CD4-positive, alpha-beta memory T cell (primary cell): Measurements from ENCODE around the gene SMURF1. TPM values are rescaled to one million over a fixed set of nuclear protein-coding genes. Genes with fewer than 3 reads are reported as not detected.

Experiments
- CTCF ChIA-PET: fragments of 350-600 bp; sonication (Branson Sonifier 250); formaldehyde crosslinking; loops from one replicate; lab custom pipeline; 2021; ENCODE audit warnings: inconsistent platforms; ENCODE audit not compliant: partially characterized antibody; lab: Charles Lee
- POLR2A ChIA-PET: fragments of 350-600 bp; sonication (Branson Sonifier 250); formaldehyde crosslinking; loops from one replicate; lab custom pipeline; 2021; ENCODE audit not compliant: partially characterized antibody; lab: Charles Lee
- DNase-seq, 5 donors: peaks; one replicate each; pipeline versions ENCODE4 v3.0.0 to v3.0.0-alpha.2; 2020 to 2022; ENCODE audit warnings: mixed read lengths in 1 of 5
- H3K27ac ChIP-seq: one replicate; pipeline ENCODE4 v1.7.0; 2013; ENCODE audit warnings: low read depth, low read length
- H3K27me3 ChIP-seq: 2 replicates; pipeline ENCODE4 v1.7.0; 2013; ENCODE audit warnings: mild to moderate bottlenecking, low read length, moderate library complexity; ENCODE audit not compliant: insufficient read depth
- H3K36me3 ChIP-seq: 2 replicates; pipeline ENCODE4 v1.7.0; 2013; ENCODE audit warnings: mild to moderate bottlenecking, low read length, moderate library complexity; ENCODE audit not compliant: insufficient read depth
- H3K4me1 ChIP-seq: 2 replicates; pipeline ENCODE4 v1.7.0; 2013; ENCODE audit warnings: mild to moderate bottlenecking, low read length, moderate library complexity; ENCODE audit not compliant: insufficient read depth
- H3K4me3 ChIP-seq, 2 donors: one replicate each; pipeline ENCODE4 v1.7.0; 2013; ENCODE audit warnings: low read length in 2 of 2, mild to moderate bottlenecking in 1 of 2
- H3K9me3 ChIP-seq, 2 donors: one replicate each; pipeline ENCODE4 v1.7.0; 2013; ENCODE audit warnings: low read length in 2 of 2, control low read depth in 1 of 2; ENCODE audit not compliant: control insufficient read depth in 1 of 2
- H3K27ac Mint-ChIP-seq, 7 donors: one replicate each; pipeline ENCODE4 v1.8.0; 2020 to 2021; ENCODE audit warnings: mixed read lengths in 7 of 7, mild to moderate bottlenecking in 6 of 7, inconsistent platforms in 3 of 7, moderate library complexity in 3 of 7
- H3K27me3 Mint-ChIP-seq, 2 donors: one replicate each; pipeline ENCODE4 v1.8.0; 2020 to 2021; ENCODE audit warnings: mixed read lengths in 2 of 2
- H3K36me3 Mint-ChIP-seq, 2 donors: one replicate each; pipeline ENCODE4 v1.8.0; 2020 to 2021; ENCODE audit warnings: mixed read lengths in 2 of 2, inconsistent platforms in 1 of 2, mild to moderate bottlenecking in 1 of 2
- H3K4me1 Mint-ChIP-seq, 4 donors: one replicate each; pipeline ENCODE4 v1.8.0; 2020 to 2021; ENCODE audit warnings: mixed read lengths in 4 of 4, mild to moderate bottlenecking in 1 of 4
- H3K4me3 Mint-ChIP-seq, 8 donors: one replicate each; pipeline ENCODE4 v1.8.0; 2020 to 2021; ENCODE audit warnings: mixed read lengths in 8 of 8, mild to moderate bottlenecking in 7 of 8, moderate library complexity in 6 of 8, inconsistent platforms in 3 of 8
- H3K9me3 Mint-ChIP-seq, 8 donors: one replicate each; pipeline ENCODE4 v1.8.0; 2020 to 2021; ENCODE audit warnings: mixed read lengths in 8 of 8, mild to moderate bottlenecking in 5 of 8, inconsistent platforms in 3 of 8, moderate library complexity in 1 of 8
- intact Hi-C: fragments of 100-400 bp; cut with micrococcal nuclease; formaldehyde crosslinking; loops from one replicate; pipeline ENCODE4 v1.15.1; 2023
- polyA plus RNA-seq, 2 donors: library from polyadenylated mRNA; unstranded; fragments of 300-500 nt; fragmentation: Illumina TruSeq; gene quantifications; one replicate each; pipeline ENCODE4 v1.2.3, GENCODE V29; 2021
- total RNA-seq, 2 experiments: library from RNA; stranded (reverse); gene quantifications; one replicate each; pipeline ENCODE4 v1.2.3, GENCODE V29; 2021

Gene SMURF1
- total and polyA plus RNA-seq, 4 experiments from 2014 or later = 0.88 to 23.2 (median 12.9) TPM

DNA sequence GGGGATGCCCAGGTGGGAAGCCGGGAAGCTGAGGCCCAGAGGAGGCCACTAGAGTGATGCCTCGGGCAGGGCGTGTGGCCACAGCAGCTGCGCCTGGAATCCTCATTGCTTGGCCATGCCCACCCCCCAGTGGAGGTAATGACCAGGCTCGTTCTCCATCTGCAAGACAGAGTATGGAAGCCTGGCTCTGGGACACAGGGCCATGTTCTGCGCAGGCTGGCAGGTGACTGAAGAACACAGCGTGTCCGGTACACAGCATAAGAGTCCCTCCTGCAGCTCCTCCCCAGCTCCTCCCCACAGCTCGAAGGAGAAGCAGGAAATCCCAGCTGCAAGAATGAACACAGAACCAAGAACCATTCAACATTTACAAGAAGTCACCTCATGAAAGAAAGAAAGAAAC, 64.8 kb downstream of the SMURF1 start:
- Mint-ChIP-seq H3K4me3 (peak overlapping the region in 1 of 8 donors; percentile 45), H3K27ac (peak overlapping the region in 4 of 7 donors; percentile 19 to 48 (median 44)), H3K9me3 (no peaks in the 10 kb centered on the region), H3K36me3 (peaks cover 7 to 8% of the 10 kb centered on the region in 2 donors), H3K27me3 (no peaks in the 10 kb centered on the region), H3K4me1 (peaks cover 21 to 44% (median 30%) of the 10 kb centered on the region in 4 donors)
- H3K9me3 ChIP-seq = no peaks in the 10 kb centered on the region
- CTCF ChIA-PET = no interaction called here
- DNase-seq = no peak
- no peak overlapping the region for H3K27ac ChIP-seq
- H3K27me3 ChIP-seq = no peaks in the 10 kb centered on the region
- no peaks in the 10 kb centered on the region for H3K36me3 ChIP-seq
- intact Hi-C loops = no loop called here
- peaks cover 4% of the 10 kb centered on the region for H3K4me1 ChIP-seq
- POLR2A ChIA-PET = no interaction called here
- no peak overlapping the region for H3K4me3 ChIP-seq

DNA sequence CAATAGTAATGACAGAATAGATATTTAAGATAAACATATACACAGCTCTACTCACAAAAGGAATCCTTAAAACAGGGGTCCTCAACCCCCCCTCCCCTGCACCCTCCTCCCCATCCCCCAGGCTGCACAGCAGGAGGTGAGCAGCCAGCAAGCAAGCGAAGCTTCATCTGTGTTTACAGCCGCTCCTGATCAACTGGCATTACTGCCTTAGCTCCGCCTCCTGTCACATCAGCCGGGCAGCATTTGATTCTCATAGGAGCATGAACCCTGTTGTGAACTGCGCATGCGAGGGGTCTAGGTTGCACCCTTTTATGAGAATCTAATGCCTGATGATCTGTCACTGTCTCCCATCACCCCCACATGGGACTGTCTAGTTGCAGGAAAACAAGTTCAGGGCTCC, 65.5 kb downstream of the SMURF1 start:
- H3K4me3 Mint-ChIP-seq = no peak overlapping the region
- intact Hi-C loops = no loop called here
- no peaks in the 10 kb centered on the region for H3K9me3 ChIP-seq

DNA sequence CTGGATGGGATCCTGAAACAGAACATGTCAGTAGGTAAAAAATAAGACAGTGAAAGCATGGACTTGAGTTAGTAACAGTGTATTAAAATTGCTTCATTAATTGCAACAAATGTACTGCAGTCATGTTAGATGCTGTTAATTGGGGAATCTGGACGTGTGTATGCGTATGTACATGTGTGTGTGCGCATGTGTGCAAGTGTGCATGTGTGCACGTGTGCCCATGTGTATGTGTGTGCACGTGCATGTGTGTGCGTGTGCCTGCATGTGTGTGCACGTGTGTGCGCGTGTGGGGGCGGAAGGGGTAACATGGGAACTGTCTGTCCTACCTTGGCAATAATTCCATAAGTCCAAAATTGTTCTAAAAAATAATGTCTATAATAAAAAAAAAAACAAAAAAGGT, 67.3 kb downstream of the SMURF1 start:
- no peak overlapping the region for H3K27ac ChIP-seq
- peak overlapping the region in 1 of 8 donors; percentile 1 for H3K4me3 Mint-ChIP-seq
- peaks cover 9 to 27% (median 20%) of the 10 kb centered on the region in 4 donors for H3K4me1 Mint-ChIP-seq
- peak overlapping the region in 1 of 7 donors; percentile 79 for H3K27ac Mint-ChIP-seq
- DNase-seq = no peak
- H3K36me3 Mint-ChIP-seq = peaks cover 3 to 5% of the 10 kb centered on the region in 2 donors
- no peaks in the 10 kb centered on the region for H3K36me3 ChIP-seq
- no peaks in the 10 kb centered on the region for H3K27me3 ChIP-seq
- no peaks in the 10 kb centered on the region for H3K9me3 Mint-ChIP-seq
- H3K9me3 ChIP-seq = no peaks in the 10 kb centered on the region
- intact Hi-C loops = no loop called here
- CTCF ChIA-PET = interaction anchor here (0.7 kb wide), 1 partner anchor 1712 kb away, joined by 3 read pairs; no protein-coding TSS in a partner anchor
- H3K4me3 ChIP-seq = no peak overlapping the region
- POLR2A ChIA-PET = interaction anchor here (0.6 kb wide), 1 partner anchor 395 kb away, joined by 4 read pairs; no protein-coding TSS in a partner anchor
- peaks cover 4% of the 10 kb centered on the region for H3K4me1 ChIP-seq
- no peaks in the 10 kb centered on the region for H3K27me3 Mint-ChIP-seq

More for the DNA sequence above, 65.5 kb downstream of the SMURF1 start:
- CTCF ChIA-PET = no interaction called here
- H3K27me3 Mint-ChIP-seq = no peaks in the 10 kb centered on the region
- peaks cover 5 to 7% of the 10 kb centered on the region in 2 donors for H3K36me3 Mint-ChIP-seq
- DNase-seq = no peak
- peaks cover 16 to 38% (median 25%) of the 10 kb centered on the region in 4 donors for H3K4me1 Mint-ChIP-seq
- Histone ChIP-seq H3K27ac (no peak overlapping the region), H3K36me3 (no peaks in the 10 kb centered on the region), H3K27me3 (no peaks in the 10 kb centered on the region), H3K4me3 (no peak overlapping the region), H3K4me1 (peaks cover 4% of the 10 kb centered on the region)
- no peak overlapping the region for H3K27ac Mint-ChIP-seq
- POLR2A ChIA-PET = no interaction called here
- H3K9me3 Mint-ChIP-seq = no peaks in the 10 kb centered on the region

- ChIA-PET POLR2A (no interaction called here), CTCF (no interaction called here)
- no peak overlapping the region for H3K4me3 ChIP-seq
- H3K27me3 ChIP-seq = no peaks in the 10 kb centered on the region
- H3K27ac Mint-ChIP-seq = no peak overlapping the region
- H3K9me3 ChIP-seq = no peaks in the 10 kb centered on the region
- H3K4me1 ChIP-seq = no peaks in the 10 kb centered on the region
- H3K9me3 Mint-ChIP-seq = no peaks in the 10 kb centered on the region
- peaks cover 3 to 5% of the 10 kb centered on the region in 2 donors for H3K36me3 Mint-ChIP-seq
- H3K36me3 ChIP-seq = no peaks in the 10 kb centered on the region
- H3K27ac ChIP-seq = no peak overlapping the region
- no peaks in the 10 kb centered on the region for H3K27me3 Mint-ChIP-seq
- no peak overlapping the region for H3K4me3 Mint-ChIP-seq
- intact Hi-C loops = no loop called here
- peaks cover 10 to 27% (median 19%) of the 10 kb centered on the region in 4 donors for H3K4me1 Mint-ChIP-seq
- no peak for DNase-seq
These were observed 70.0 kb downstream of the SMURF1 start for GRCh38 chr7:99073839-99074446.

DNA sequence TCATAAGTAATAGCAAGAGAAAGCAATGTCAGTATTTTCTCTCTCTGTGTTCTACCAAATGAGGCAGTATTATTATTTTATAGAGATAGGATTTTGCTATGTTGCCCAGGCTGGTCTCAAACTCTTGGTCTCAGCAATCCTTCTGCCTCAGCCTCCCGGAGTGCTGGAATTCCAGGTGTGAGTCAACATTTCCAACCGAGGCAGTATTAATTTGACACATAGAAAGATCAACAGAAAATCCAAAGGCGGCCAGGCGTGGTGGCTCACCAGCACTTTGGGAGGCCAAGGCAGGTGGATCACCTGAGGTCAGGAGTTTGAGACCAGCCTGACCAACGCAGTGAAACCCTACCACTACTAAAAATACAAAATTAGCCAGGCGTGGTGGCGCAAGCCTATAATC, 71.8 kb downstream of the SMURF1 start:
- Histone ChIP-seq H3K4me3 (no peak overlapping the region), H3K27ac (no peak overlapping the region), H3K4me1 (no peaks in the 10 kb centered on the region), H3K27me3 (no peaks in the 10 kb centered on the region), H3K9me3 (no peaks in the 10 kb centered on the region), H3K36me3 (no peaks in the 10 kb centered on the region)
- Mint-ChIP-seq H3K9me3 (no peaks in the 10 kb centered on the region), H3K27ac (no peak overlapping the region), H3K4me1 (peaks cover 17 to 36% (median 24%) of the 10 kb centered on the region in 4 donors), H3K36me3 (peaks cover 3 to 5% of the 10 kb centered on the region in 2 donors), H3K4me3 (no peak overlapping the region), H3K27me3 (no peaks in the 10 kb centered on the region)
- DNase-seq = no peak
- CTCF ChIA-PET = no interaction called here
- intact Hi-C loops = no loop called here
- POLR2A ChIA-PET = no interaction called here

- H3K27ac ChIP-seq = no peak overlapping the region
- no peaks in the 10 kb centered on the region for H3K36me3 ChIP-seq
- ChIA-PET POLR2A (no interaction called here), CTCF (no interaction called here)
- no peaks in the 10 kb centered on the region for H3K9me3 ChIP-seq
- Mint-ChIP-seq H3K4me3 (no peak overlapping the region), H3K36me3 (no peaks in the 10 kb centered on the region), H3K27ac (peak overlapping the region in 2 of 7 donors; percentile 38 to 77), H3K4me1 (peaks cover 15 to 36% (median 21%) of the 10 kb centered on the region in 4 donors), H3K27me3 (no peaks in the 10 kb centered on the region), H3K9me3 (no peaks in the 10 kb centered on the region)
- H3K4me1 ChIP-seq = no peaks in the 10 kb centered on the region
- intact Hi-C loops = no loop called here
- no peaks in the 10 kb centered on the region for H3K27me3 ChIP-seq
- no peak for DNase-seq
- H3K4me3 ChIP-seq = no peak overlapping the region
These were observed 73.5 kb downstream of the SMURF1 start for GRCh38 chr7:99070361-99070760.

- no peak for DNase-seq
- H3K36me3 ChIP-seq = peaks cover 6% of the 10 kb centered on the region
- Mint-ChIP-seq H3K27me3 (no peaks in the 10 kb centered on the region), H3K27ac (peak overlapping the region in 6 of 7 donors; percentile 13 to 70 (median 20)), H3K4me3 (no peak overlapping the region), H3K9me3 (no peaks in the 10 kb centered on the region), H3K4me1 (peaks cover 7 to 21% (median 15%) of the 10 kb centered on the region in 4 donors), H3K36me3 (peaks cover 12 to 23% of the 10 kb centered on the region in 2 donors)
- H3K9me3 ChIP-seq = no peaks in the 10 kb centered on the region
- H3K4me1 ChIP-seq = no peaks in the 10 kb centered on the region
- H3K27me3 ChIP-seq = no peaks in the 10 kb centered on the region
- CTCF ChIA-PET = interaction anchor here (1.4 kb wide), 1 partner anchor 22 kb away, joined by 4 read pairs; no protein-coding TSS in a partner anchor
- POLR2A ChIA-PET = interaction anchor here (0.7 kb wide), 1 partner anchor 75 kb away, joined by 3 read pairs; no protein-coding TSS in a partner anchor
- no peak overlapping the region for H3K4me3 ChIP-seq
- intact Hi-C loops = no loop called here
- no peak overlapping the region for H3K27ac ChIP-seq
These were observed 82.7 kb downstream of the SMURF1 start for GRCh38 chr7:99061001-99061776.
